ENCODE measurements around the gene NCAM2.
"Not testable (repeated sequence)": the region's sequence is repeated elsewhere in the genome, so short reads cannot be mapped to it uniquely, and the experiment has no call there.

Gene NCAM2

DNA sequence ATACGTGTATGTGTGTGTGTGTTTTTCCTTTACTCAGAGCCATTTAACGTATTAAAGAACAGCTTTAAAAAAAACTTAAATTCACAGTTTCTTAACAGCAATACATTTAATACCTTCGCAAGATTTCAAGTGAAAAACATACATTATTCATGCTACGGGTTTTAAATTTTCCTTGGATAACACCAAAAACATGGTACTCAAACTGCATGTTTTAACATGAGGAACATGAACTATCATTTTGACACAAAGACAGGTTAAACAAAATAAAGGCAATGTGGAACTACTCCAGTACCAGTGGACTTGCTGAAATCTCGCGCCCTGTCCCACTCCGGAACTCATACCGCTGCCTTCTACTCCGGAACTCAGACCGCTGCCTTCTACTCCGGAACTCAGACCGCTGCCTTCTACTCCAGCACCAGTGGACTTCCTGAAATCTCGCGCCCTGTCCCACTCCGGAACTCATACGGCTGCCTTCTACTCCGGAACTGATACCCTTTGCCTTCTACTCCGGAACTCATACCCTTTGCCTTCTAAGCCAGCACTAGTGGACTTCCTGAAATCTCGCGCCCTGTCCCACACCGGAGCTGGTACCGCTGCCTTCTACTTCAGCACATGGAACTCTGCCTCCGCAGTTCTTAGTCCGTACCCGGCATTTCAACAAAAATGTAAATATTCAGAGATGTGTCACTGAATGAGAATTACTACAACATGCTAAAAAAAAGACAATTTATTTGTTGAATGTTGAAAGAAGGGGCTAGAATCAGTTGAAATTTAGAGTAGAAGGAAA lies 148.6 kb downstream of the NCAM2 start:
- Histone ChIP-seq H3K36me3 (ENCODE audit: control insufficient read depth, insufficient read depth, low read length) (no peaks in the 10 kb centered on the region), H3K27me3 (ENCODE audit: control insufficient read depth, insufficient read depth, low read length) (no peaks in the 10 kb centered on the region), H3K79me2 (no peaks in the 10 kb centered on the region), H3K4me3 (ENCODE audit: low read depth, low read length) (no peak overlapping the region), H3K4me1 (no peaks in the 10 kb centered on the region), H3K9me3 (ENCODE audit: control insufficient read depth, low read length) (no peaks in the 10 kb centered on the region), H3K4me2 (ENCODE audit: low read length) (no peak overlapping the region), H2AFZ (no peak overlapping the region), H3K9ac (no peak overlapping the region), H3K27ac (no peak overlapping the region)
- TF ChIP-seq, protein P1, sequence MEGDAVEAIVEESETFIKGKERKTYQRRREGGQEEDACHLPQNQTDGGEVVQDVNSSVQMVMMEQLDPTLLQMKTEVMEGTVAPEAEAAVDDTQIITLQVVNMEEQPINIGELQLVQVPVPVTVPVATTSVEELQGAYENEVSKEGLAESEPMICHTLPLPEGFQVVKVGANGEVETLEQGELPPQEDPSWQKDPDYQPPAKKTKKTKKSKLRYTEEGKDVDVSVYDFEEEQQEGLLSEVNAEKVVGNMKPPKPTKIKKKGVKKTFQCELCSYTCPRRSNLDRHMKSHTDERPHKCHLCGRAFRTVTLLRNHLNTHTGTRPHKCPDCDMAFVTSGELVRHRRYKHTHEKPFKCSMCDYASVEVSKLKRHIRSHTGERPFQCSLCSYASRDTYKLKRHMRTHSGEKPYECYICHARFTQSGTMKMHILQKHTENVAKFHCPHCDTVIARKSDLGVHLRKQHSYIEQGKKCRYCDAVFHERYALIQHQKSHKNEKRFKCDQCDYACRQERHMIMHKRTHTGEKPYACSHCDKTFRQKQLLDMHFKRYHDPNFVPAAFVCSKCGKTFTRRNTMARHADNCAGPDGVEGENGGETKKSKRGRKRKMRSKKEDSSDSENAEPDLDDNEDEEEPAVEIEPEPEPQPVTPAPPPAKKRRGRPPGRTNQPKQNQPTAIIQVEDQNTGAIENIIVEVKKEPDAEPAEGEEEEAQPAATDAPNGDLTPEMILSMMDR (IDR thresholded peaks at IDR 0.05): no peak

- Histone ChIP-seq H3K9me3 (ENCODE audit: control insufficient read depth, low read length) (no peaks in the 10 kb centered on the region), H3K9ac (no peak overlapping the region), H3K27ac (no peak overlapping the region), H3K4me1 (no peaks in the 10 kb centered on the region), H3K4me3 (ENCODE audit: low read depth, low read length) (no peak overlapping the region), H2AFZ (no peak overlapping the region), H3K79me2 (no peaks in the 10 kb centered on the region), H3K36me3 (ENCODE audit: control insufficient read depth, insufficient read depth, low read length) (no peaks in the 10 kb centered on the region), H3K27me3 (ENCODE audit: control insufficient read depth, insufficient read depth, low read length) (no peaks in the 10 kb centered on the region), H3K4me2 (ENCODE audit: low read length) (no peak overlapping the region)
- TF ChIP-seq, protein P1 (IDR thresholded peaks at IDR 0.05): no peak
Measured at GRCh38 chr21:21147374-21147745, 149.2 kb downstream of the NCAM2 start.

DNA sequence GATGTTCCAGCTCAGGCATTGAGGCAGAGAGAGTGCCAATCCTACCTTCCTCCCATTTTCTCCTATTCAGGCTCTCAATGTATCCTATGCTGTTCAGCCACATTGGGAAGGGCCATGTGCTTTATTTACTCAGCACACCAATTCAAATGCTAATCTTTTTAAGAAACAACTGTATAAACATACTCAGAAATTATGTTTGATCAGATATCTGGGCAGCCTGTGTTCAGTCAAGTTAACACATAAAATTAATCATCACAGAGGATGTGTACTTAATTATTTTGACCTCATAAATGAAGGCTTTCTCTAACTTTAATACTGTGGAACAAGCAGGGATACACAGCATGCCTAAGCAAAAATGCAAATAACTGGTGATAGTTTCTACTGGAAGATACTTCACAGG lies 149.8 kb downstream of the NCAM2 start:
- Histone ChIP-seq H3K27ac (no peak overlapping the region), H3K27me3 (ENCODE audit: control insufficient read depth, insufficient read depth, low read length) (no peaks in the 10 kb centered on the region), H3K9me3 (ENCODE audit: control insufficient read depth, low read length) (no peaks in the 10 kb centered on the region), H3K36me3 (ENCODE audit: control insufficient read depth, insufficient read depth, low read length) (no peaks in the 10 kb centered on the region), H3K79me2 (no peaks in the 10 kb centered on the region), H3K4me3 (ENCODE audit: low read depth, low read length) (no peak overlapping the region), H3K4me2 (ENCODE audit: low read length) (no peak overlapping the region), H3K4me1 (no peaks in the 10 kb centered on the region), H3K9ac (no peak overlapping the region), H2AFZ (no peak overlapping the region)
- TF ChIP-seq, protein P1 (IDR thresholded peaks at IDR 0.05): no peak

- H3K27ac ChIP-seq: no peak overlapping the region
- H2AFZ ChIP-seq: no peak overlapping the region
- no peaks in the 10 kb centered on the region for H3K4me1 ChIP-seq
- no peak overlapping the region for H3K9ac ChIP-seq
- H3K4me2 ChIP-seq (ENCODE audit: low read length): no peak overlapping the region
- no peaks in the 10 kb centered on the region for H3K27me3 ChIP-seq (ENCODE audit: control insufficient read depth, insufficient read depth, low read length)
- TF ChIP-seq, protein P1 (IDR thresholded peaks at IDR 0.05): no peak
- H3K4me3 ChIP-seq (ENCODE audit: low read depth, low read length): no peak overlapping the region
- no peaks in the 10 kb centered on the region for H3K36me3 ChIP-seq (ENCODE audit: control insufficient read depth, insufficient read depth, low read length)
- no peaks in the 10 kb centered on the region for H3K9me3 ChIP-seq (ENCODE audit: control insufficient read depth, low read length)
- no peaks in the 10 kb centered on the region for H3K79me2 ChIP-seq
Measured at GRCh38 chr21:21148514-21148913, 150.3 kb downstream of the NCAM2 start.

DNA sequence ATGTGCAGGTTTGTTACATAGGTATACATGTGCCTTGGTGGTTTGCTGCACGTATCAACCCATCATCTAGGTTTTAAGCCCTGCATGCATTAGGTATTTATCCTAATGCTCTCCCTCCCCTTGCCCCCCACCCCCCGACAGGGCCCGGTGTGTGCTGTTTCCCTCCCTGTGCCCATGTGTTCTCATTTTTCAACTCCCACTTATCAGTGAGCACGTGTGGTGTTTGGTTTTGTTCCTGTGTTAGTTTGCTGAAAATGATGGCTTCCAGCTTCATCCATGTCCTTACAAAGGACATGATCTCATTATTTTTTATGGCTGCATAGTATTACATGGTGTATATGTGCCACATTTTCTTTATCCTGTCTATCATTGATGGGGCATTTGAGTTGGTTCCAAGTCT lies 151.2 kb downstream of the NCAM2 start:
- H3K27me3 ChIP-seq (ENCODE audit: control insufficient read depth, insufficient read depth, low read length); H3K4me1 ChIP-seq; H3K36me3 ChIP-seq (ENCODE audit: control insufficient read depth, insufficient read depth, low read length); H2AFZ ChIP-seq; H3K9me3 ChIP-seq (ENCODE audit: control insufficient read depth, low read length); H3K4me3 ChIP-seq (ENCODE audit: low read depth, low read length); H3K79me2 ChIP-seq; H3K9ac ChIP-seq; H3K27ac ChIP-seq; H3K4me2 ChIP-seq (ENCODE audit: low read length): not testable (repeated sequence)

Measured in parathyroid adenoma (tissue), 2 donors.